ENCODE data around the gene CDK8.

Gene CDK8

GRCh38 chr13:26213982-26214381, 39.9 kb upstream of the CDK8 start:
- no peak overlapping the region for H3K27ac ChIP-seq (ENCODE audit: low read depth, low read length, poor library complexity, severe bottlenecking)
- no peaks in the 10 kb centered on the region for H3K79me2 ChIP-seq (ENCODE audit: insufficient read depth, low read length)
- TF ChIP-seq EZH2 (IDR thresholded peaks at IDR 0.05; ENCODE audit: borderline replicate concordance, low read length) (no peak), CTCF (IDR thresholded peaks at IDR 0.05; ENCODE audit: low read length) (no peak)
- no peak overlapping the region for H3K4me2 ChIP-seq (ENCODE audit: low read length)
- no peaks in the 10 kb centered on the region for H3K4me1 ChIP-seq (ENCODE audit: insufficient read depth, low read length, severe bottlenecking)
- H3K36me3 ChIP-seq (ENCODE audit: insufficient read depth, low read length) = peaks cover 87% of the 10 kb centered on the region
- no peak overlapping the region for H3K9ac ChIP-seq (ENCODE audit: low read length)
- H3K27me3 ChIP-seq (ENCODE audit: insufficient read depth, low read length) = no peaks in the 10 kb centered on the region
- H4K20me1 ChIP-seq (ENCODE audit: insufficient read depth, low read length) = no peaks in the 10 kb centered on the region
- H3K4me3 ChIP-seq (ENCODE audit: low read depth, low read length, poor library complexity, severe bottlenecking) = no peak overlapping the region
- H3K9me2 ChIP-seq (ENCODE audit: low read depth, low read length) = no peaks in the 10 kb centered on the region
- no peak overlapping the region for H2AFZ ChIP-seq (ENCODE audit: low read length)
- no peaks in the 10 kb centered on the region for H3K9me3 ChIP-seq (ENCODE audit: low read length)
- H3F3A ChIP-seq (ENCODE audit: insufficient read depth, low read length) = no peaks in the 10 kb centered on the region

- Histone ChIP-seq H3F3A (ENCODE audit: insufficient read depth, low read length) (no peaks in the 10 kb centered on the region), H3K4me2 (ENCODE audit: low read length) (no peak overlapping the region), H3K4me1 (ENCODE audit: insufficient read depth, low read length, severe bottlenecking) (peaks cover 13% of the 10 kb centered on the region), H3K9me3 (ENCODE audit: low read length) (no peaks in the 10 kb centered on the region), H3K9me2 (ENCODE audit: low read depth, low read length) (no peaks in the 10 kb centered on the region), H4K20me1 (ENCODE audit: insufficient read depth, low read length) (no peaks in the 10 kb centered on the region), H3K36me3 (ENCODE audit: insufficient read depth, low read length) (peaks cover 89% of the 10 kb centered on the region), H3K27me3 (ENCODE audit: insufficient read depth, low read length) (no peaks in the 10 kb centered on the region), H3K79me2 (ENCODE audit: insufficient read depth, low read length) (peaks cover 6% of the 10 kb centered on the region), H3K4me3 (ENCODE audit: low read depth, low read length, poor library complexity, severe bottlenecking) (no peak overlapping the region), H2AFZ (ENCODE audit: low read length) (no peak overlapping the region), H3K27ac (ENCODE audit: low read depth, low read length, poor library complexity, severe bottlenecking) (no peak overlapping the region), H3K9ac (ENCODE audit: low read length) (no peak overlapping the region)
- TF ChIP-seq CTCF (IDR thresholded peaks at IDR 0.05; ENCODE audit: low read length) (no peak), EZH2 (IDR thresholded peaks at IDR 0.05; ENCODE audit: borderline replicate concordance, low read length) (no peak)
Observed at GRCh38 chr13:26216042-26216441, 37.9 kb upstream of the CDK8 start.

- H3K9ac ChIP-seq (ENCODE audit: low read length) = no peak overlapping the region
- no peak for TF ChIP-seq EZH2 (IDR thresholded peaks at IDR 0.05; ENCODE audit: borderline replicate concordance, low read length)
- TF ChIP-seq CTCF (IDR thresholded peaks at IDR 0.05; ENCODE audit: low read length) = no peak
- H3F3A ChIP-seq (ENCODE audit: insufficient read depth, low read length) = no peaks in the 10 kb centered on the region
- no peaks in the 10 kb centered on the region for H4K20me1 ChIP-seq (ENCODE audit: insufficient read depth, low read length)
- no peak overlapping the region for H3K4me3 ChIP-seq (ENCODE audit: low read depth, low read length, poor library complexity, severe bottlenecking)
- no peak overlapping the region for H3K27ac ChIP-seq (ENCODE audit: low read depth, low read length, poor library complexity, severe bottlenecking)
- H3K79me2 ChIP-seq (ENCODE audit: insufficient read depth, low read length) = peaks cover 12% of the 10 kb centered on the region
- no peak overlapping the region for H2AFZ ChIP-seq (ENCODE audit: low read length)
- no peaks in the 10 kb centered on the region for H3K9me2 ChIP-seq (ENCODE audit: low read depth, low read length)
- H3K4me2 ChIP-seq (ENCODE audit: low read length) = no peak overlapping the region; the same call in 1 of the 2 replicates
- no peaks in the 10 kb centered on the region for H3K9me3 ChIP-seq (ENCODE audit: low read length)
- H3K4me1 ChIP-seq (ENCODE audit: insufficient read depth, low read length, severe bottlenecking) = peaks cover 23% of the 10 kb centered on the region
- H3K36me3 ChIP-seq (ENCODE audit: insufficient read depth, low read length) = peaks cover 54% of the 10 kb centered on the region
- H3K27me3 ChIP-seq (ENCODE audit: insufficient read depth, low read length) = no peaks in the 10 kb centered on the region
Observed at GRCh38 chr13:26219726-26220125, 34.2 kb upstream of the CDK8 start.
